Mucosa of stomach (tissue), 1 donor: ENCODE results near the gene CSRNP3.

ENCODE experiments used
- H3K27me3 ChIP-seq: one replicate; pipeline ENCODE4 v1.7.0; 2013; ENCODE audit warnings: mild to moderate bottlenecking, low read length; ENCODE audit not compliant: control insufficient read depth, insufficient read depth
- H3K36me3 ChIP-seq: one replicate; pipeline ENCODE4 v1.7.0; 2013; ENCODE audit warnings: low read length; ENCODE audit not compliant: control insufficient read depth, insufficient read depth
- H3K4me1 ChIP-seq: one replicate; pipeline ENCODE4 v1.7.0; 2013; ENCODE audit warnings: mild to moderate bottlenecking, low read length; ENCODE audit not compliant: control insufficient read depth, insufficient read depth
- H3K4me3 ChIP-seq: one replicate; pipeline ENCODE4 v1.7.0; 2013; ENCODE audit warnings: low read length
- H3K9ac ChIP-seq: one replicate; pipeline ENCODE4 v1.7.0; 2013; ENCODE audit warnings: mild to moderate bottlenecking, low read length, moderate library complexity
- H3K9me3 ChIP-seq: one replicate; pipeline ENCODE4 v1.7.0; 2013; ENCODE audit warnings: mild to moderate bottlenecking, low read length, moderate library complexity; ENCODE audit not compliant: control insufficient read depth
- donor health status: Pancreatic carcinoma.

CSRNP3 gene

GRCh38 chr2:165474619-165475276, 5.2 kb downstream of the CSRNP3 start:
- Histone ChIP-seq H3K9me3 (no peaks in the 10 kb centered on the region), H3K4me1 (no peaks in the 10 kb centered on the region), H3K36me3 (no peaks in the 10 kb centered on the region), H3K9ac (no peak overlapping the region), H3K27me3 (no peaks in the 10 kb centered on the region), H3K4me3 (no peak overlapping the region)

GRCh38 chr2:165475277-165476004, 5.9 kb downstream of the CSRNP3 start:
- H3K4me3 ChIP-seq: no peak overlapping the region
- H3K27me3 ChIP-seq: no peaks in the 10 kb centered on the region
- no peak overlapping the region for H3K9ac ChIP-seq

DNA sequence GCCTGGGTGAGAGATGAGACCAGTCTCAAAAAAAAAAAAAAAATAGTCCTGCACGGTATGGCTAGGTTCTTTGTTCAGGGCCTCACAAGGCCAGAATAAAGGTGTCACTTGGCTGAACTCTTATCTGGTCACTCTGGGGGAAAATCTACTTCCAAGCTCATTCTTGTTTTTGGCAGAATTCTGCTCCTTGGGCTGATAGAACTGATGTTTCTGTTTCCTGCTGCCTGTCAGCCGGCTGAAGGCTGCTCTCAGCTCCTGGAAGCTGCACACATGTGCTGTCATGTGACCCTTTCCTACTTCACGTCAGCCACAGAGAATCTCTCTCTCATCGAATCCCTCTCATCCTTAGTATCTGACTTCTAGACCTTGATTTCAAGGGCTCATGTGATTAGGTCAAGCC, 10.4 kb downstream of the CSRNP3 start:
- Histone ChIP-seq H3K36me3 (no peaks in the 10 kb centered on the region), H3K9ac (no peak overlapping the region), H3K4me3 (no peak overlapping the region), H3K27me3 (no peaks in the 10 kb centered on the region), H3K9me3 (no peaks in the 10 kb centered on the region), H3K4me1 (no peaks in the 10 kb centered on the region)

More at GRCh38 chr2:165475277-165476004, 5.9 kb downstream of the CSRNP3 start:
- no peaks in the 10 kb centered on the region for H3K4me1 ChIP-seq
- no peaks in the 10 kb centered on the region for H3K36me3 ChIP-seq
- no peaks in the 10 kb centered on the region for H3K9me3 ChIP-seq

DNA sequence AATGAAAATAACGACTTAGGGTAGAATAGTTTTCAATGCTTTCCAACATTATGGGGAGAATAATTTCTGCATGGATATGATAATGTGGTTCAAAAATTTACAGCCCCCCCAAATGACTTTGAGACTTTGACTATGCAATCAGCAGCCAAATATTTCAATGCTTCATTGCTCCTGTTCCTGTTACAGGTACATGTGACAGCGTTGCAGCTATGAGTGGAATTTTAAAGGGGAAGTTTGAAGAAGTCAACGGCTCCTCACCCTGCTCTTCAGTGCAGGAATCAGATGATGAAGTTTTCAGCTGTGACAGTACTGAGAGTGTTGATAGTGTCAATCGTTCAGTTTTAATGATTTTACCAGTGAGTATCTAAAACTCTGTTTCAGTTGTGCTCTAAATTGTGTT, 25.1 kb downstream of the CSRNP3 start:
- no peaks in the 10 kb centered on the region for H3K4me1 ChIP-seq
- H3K9me3 ChIP-seq: no peaks in the 10 kb centered on the region
- no peaks in the 10 kb centered on the region for H3K27me3 ChIP-seq
- no peaks in the 10 kb centered on the region for H3K36me3 ChIP-seq
- H3K9ac ChIP-seq: no peak overlapping the region
- H3K4me3 ChIP-seq: no peak overlapping the region

DNA sequence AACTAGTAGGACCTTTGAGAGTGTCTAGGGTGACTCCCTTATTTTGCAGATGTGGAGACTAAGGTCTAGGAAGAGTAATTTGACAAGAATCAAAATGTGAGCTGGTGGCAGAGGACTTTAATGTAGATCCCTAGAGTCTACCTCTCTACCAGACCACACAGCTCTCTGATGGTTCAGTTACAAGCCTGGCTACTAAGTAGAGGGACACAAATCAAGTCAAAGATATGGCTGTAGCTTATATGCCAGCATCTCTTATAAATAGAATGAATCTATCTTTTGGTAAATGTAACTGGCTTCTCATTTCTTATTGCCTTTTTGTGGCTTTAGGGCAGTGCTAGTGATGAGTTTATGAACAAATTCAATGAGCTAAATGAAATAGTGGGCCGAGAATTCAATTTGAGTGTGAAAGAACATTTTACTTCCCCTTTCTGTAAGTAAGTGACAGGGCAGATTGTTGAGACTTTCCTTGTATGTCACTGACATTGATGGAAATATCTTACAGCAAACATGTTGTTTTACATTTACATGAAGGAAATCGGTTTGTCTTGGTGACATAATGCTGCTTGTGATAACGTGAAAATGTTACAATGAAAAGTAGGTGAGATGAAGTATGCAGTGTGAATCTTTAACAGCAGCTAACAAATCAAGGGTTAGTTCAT, 28.3 kb downstream of the CSRNP3 start:
- Histone ChIP-seq H3K9ac (no peak overlapping the region), H3K27me3 (no peaks in the 10 kb centered on the region), H3K4me3 (no peak overlapping the region), H3K36me3 (no peaks in the 10 kb centered on the region), H3K4me1 (no peaks in the 10 kb centered on the region), H3K9me3 (no peaks in the 10 kb centered on the region)

DNA sequence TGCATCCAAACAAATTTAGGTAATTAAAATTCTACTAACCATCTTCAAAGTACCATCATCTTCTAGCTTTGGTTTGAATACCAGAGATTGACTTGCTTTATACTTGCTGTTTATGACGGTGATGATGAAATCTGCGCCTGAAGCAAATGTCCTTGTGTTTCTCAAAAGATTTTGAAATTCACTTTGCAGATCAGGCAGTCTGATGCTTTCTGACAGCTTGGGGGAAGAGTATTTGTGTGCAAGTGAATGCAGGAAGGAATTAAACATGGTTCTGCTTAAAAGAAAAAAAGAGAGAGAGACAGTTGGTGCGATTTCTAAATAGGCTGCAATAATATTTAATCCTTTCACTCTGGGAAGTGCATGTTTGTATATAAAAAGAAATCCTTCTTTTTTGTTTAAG, 29.6 kb downstream of the CSRNP3 start:
- no peak overlapping the region for H3K9ac ChIP-seq
- H3K27me3 ChIP-seq: no peaks in the 10 kb centered on the region
- H3K9me3 ChIP-seq: no peaks in the 10 kb centered on the region
- H3K4me3 ChIP-seq: no peak overlapping the region
- no peaks in the 10 kb centered on the region for H3K4me1 ChIP-seq
- no peaks in the 10 kb centered on the region for H3K36me3 ChIP-seq

- Histone ChIP-seq H3K4me3 (no peak overlapping the region), H3K36me3 (no peaks in the 10 kb centered on the region), H3K4me1 (no peaks in the 10 kb centered on the region), H3K27me3 (no peaks in the 10 kb centered on the region), H3K9me3 (no peaks in the 10 kb centered on the region), H3K9ac (no peak overlapping the region)
Observed at GRCh38 chr2:165500001-165500400, 30.5 kb downstream of the CSRNP3 start.

GRCh38 chr2:165500816-165501215, 31.3 kb downstream of the CSRNP3 start:
- no peaks in the 10 kb centered on the region for H3K9me3 ChIP-seq
- no peaks in the 10 kb centered on the region for H3K36me3 ChIP-seq
- no peak overlapping the region for H3K9ac ChIP-seq
- no peaks in the 10 kb centered on the region for H3K4me1 ChIP-seq
- H3K27me3 ChIP-seq: no peaks in the 10 kb centered on the region
- H3K4me3 ChIP-seq: no peak overlapping the region

- no peaks in the 10 kb centered on the region for H3K9me3 ChIP-seq
- H3K4me1 ChIP-seq: no peaks in the 10 kb centered on the region
- H3K4me3 ChIP-seq: no peak overlapping the region
- H3K36me3 ChIP-seq: no peaks in the 10 kb centered on the region
- no peak overlapping the region for H3K9ac ChIP-seq
- no peaks in the 10 kb centered on the region for H3K27me3 ChIP-seq
Observed at GRCh38 chr2:165505514-165505913, 36.0 kb downstream of the CSRNP3 start.

GRCh38 chr2:165508927-165509326, 39.4 kb downstream of the CSRNP3 start:
- Histone ChIP-seq H3K36me3 (no peaks in the 10 kb centered on the region), H3K4me3 (no peak overlapping the region), H3K9me3 (no peaks in the 10 kb centered on the region), H3K9ac (no peak overlapping the region), H3K27me3 (no peaks in the 10 kb centered on the region), H3K4me1 (no peaks in the 10 kb centered on the region)

- no peaks in the 10 kb centered on the region for H3K9me3 ChIP-seq
Observed at GRCh38 chr2:165513479-165513878, 44.0 kb downstream of the CSRNP3 start.

DNA sequence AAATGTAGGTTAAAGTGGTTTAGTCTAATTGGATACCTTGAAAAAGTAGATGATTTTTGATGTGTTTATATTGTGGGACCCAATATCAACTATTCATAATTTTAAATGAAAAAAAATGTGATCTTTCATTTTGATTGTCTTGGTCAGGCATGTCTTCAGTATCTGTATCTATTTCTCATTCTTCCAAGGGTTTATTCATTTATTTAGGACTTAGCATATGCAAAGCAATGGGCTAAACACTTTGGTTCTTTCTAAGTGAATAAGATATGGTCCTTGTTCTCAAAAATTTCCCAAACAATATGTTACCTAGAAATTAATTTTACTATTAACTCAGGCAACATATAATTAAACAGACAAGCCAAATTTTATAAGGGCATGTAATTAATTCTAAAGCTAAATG, 49.1 kb downstream of the CSRNP3 start:
- Histone ChIP-seq H3K4me1 (no peaks in the 10 kb centered on the region), H3K27me3 (no peaks in the 10 kb centered on the region), H3K4me3 (no peak overlapping the region), H3K36me3 (no peaks in the 10 kb centered on the region), H3K9me3 (no peaks in the 10 kb centered on the region), H3K9ac (no peak overlapping the region)

More at GRCh38 chr2:165513479-165513878, 44.0 kb downstream of the CSRNP3 start:
- Histone ChIP-seq H3K9ac (no peak overlapping the region), H3K36me3 (no peaks in the 10 kb centered on the region), H3K27me3 (no peaks in the 10 kb centered on the region), H3K4me1 (no peaks in the 10 kb centered on the region), H3K4me3 (no peak overlapping the region)
